Transverse colon (tissue), 4 donors: Measurements from ENCODE around the gene CES4A. TPM values are rescaled to one million over a fixed set of nuclear protein-coding genes. Genes with fewer than 3 reads are reported as not detected.

ENCODE experiments used
- DNase-seq: peaks from one replicate; pipeline ENCODE4 v3.0.0-alpha.2; 2019
- H3K27ac ChIP-seq, 4 donors: fragments of 200-600 bp; sonication (generic); 2 replicates each; pipeline ENCODE4 v1.5.1; 2016 to 2018; ENCODE audit warnings: inconsistent platforms in 4 of 4
- H3K27me3 ChIP-seq: fragments of 200-600 bp; sonication (generic); 2 replicates; pipeline ENCODE4 v1.5.1; 2017; ENCODE audit warnings: inconsistent platforms
- H3K36me3 ChIP-seq, 4 donors: fragments of 200-600 bp; sonication (generic); 2 replicates each; pipeline ENCODE4 v1.5.1; 2017 to 2019; ENCODE audit warnings: inconsistent platforms in 4 of 4
- H3K4me1 ChIP-seq, 4 donors: fragments of 200-600 bp; sonication (generic); 2 replicates each; pipeline ENCODE4 v1.5.1; 2017 to 2020; ENCODE audit warnings: inconsistent platforms in 4 of 4
- H3K4me3 ChIP-seq, 4 donors: fragments of 200-600 bp; sonication (generic); 1 replicate in 1 of 4; 2 replicates in 3 of 4; pipeline versions ENCODE4 v1.5.1 to v1.6.1; 2017 to 2019; ENCODE audit warnings: inconsistent platforms in 4 of 4
- H3K9me3 ChIP-seq, 2 donors: fragments of 200-600 bp; sonication (generic); 2 replicates each; pipeline ENCODE4 v1.5.1; 2017 to 2019; ENCODE audit warnings: inconsistent platforms in 2 of 2
- EP300 ChIP-seq: sonication (generic); formaldehyde crosslinking; IDR thresholded peaks from one replicate; pipeline ENCODE4 v1.6.1; 2017; ENCODE audit warnings: antibody characterized with exemption, low read depth
- POLR2A ChIP-seq: fragments of 450-650 bp; IDR thresholded peaks from one replicate; pipeline ENCODE4 v1.6.1; 2016; ENCODE audit warnings: antibody characterized with exemption, mild to moderate bottlenecking, moderate library complexity
- POLR2AphosphoS5 ChIP-seq, 3 donors: sonication (generic); formaldehyde crosslinking; IDR thresholded peaks; one replicate each; pipeline ENCODE4 v1.6.1; 2016; ENCODE audit warnings: antibody characterized with exemption in 3 of 3
- WGBS, 2 donors: methylation state at CpG; one replicate each; pipeline ENCODE4 v1.1.5; 2018; ENCODE audit warnings: low coverage in 1 of 2; 5-methylcytosine and 5-hydroxymethylcytosine counted together
- in situ Hi-C, 4 donors: fragments of 200-750 bp; cut with MboI; loops; one replicate each; pipeline versions ENCODE4 v1.15.0 to v1.15.1; 2017; ENCODE audit warnings: low sequenced_read_pairs in 3 of 4, low pct_ligation_motif_present in 1 of 4, low pct_unique_long_range_greater_than_20kb in 1 of 4
- intact Hi-C: fragments of 100-400 bp; cut with DNase I; formaldehyde crosslinking; loops from one replicate; pipeline ENCODE4 v1.15.1; 2023; ENCODE audit warnings: low total_unique reads
- total RNA-seq, 4 donors: library from RNA; depleted of rRNA; stranded (reverse); fragments of >200 nt; gene quantifications; one replicate each; pipeline ENCODE4 v1.1.0, GENCODE V29; 2016
- TF ChIP-seq, protein P1 (sequence below), 5 experiments: fragments of 200-600 bp in 3 of 5; fragments of 450-650 bp in 2 of 5; sonication (generic) in 3 of 5; IDR thresholded peaks; 1 replicate in 2 of 5; 2 replicates in 3 of 5; pipeline ENCODE4 v1.5.1; 2016 to 2017; ENCODE audit warnings: antibody characterized with exemption in 5 of 5, inconsistent platforms in 3 of 5, mild to moderate bottlenecking in 2 of 5, moderate library complexity in 1 of 5

Gene CES4A
- total RNA-seq, 4 donors from 2014 or later = 9.7 to 24.7 (median 15.7) TPM

DNA sequence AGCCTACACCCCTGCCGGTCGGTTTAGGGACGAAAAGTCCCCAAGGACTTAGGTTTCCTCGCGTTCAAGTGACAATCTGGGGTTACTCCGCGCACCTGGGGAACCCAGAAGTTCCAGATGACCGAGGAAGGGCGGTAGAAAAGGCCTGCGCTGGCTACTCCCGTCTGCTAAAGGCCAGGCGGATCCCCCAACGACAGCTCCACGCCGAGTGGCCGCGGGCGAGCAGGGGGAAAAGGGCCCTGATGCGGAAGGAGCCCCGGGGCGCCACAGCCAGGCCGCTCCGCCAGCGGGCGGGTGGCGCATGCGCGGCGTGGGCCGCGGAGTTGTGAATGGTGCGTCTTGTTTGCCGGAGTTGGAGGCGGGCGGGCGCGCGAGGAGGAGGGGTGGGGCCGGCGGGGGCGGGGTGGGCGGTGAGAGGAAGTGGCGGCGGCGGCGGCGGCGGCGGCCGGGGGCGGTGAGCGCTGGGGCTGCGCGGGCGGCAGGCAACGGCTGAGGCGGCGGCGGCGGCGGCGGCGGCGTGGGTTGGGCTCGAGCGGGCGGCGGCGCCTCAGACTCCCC is 40.4 kb downstream of the CES4A start, which contains the start of gene CBFB:
CBFB (plus strand) TSS at position 454 of the 558 bp plus-strand sequence. CDS start 259 bp downstream, outside the sequence.
- peak within 1 kb of the TSS; percentile 97 to 100 (median 99) for H3K27ac ChIP-seq
- 1% methylated on average over 16 of the region's 69 CpGs; no CpG with 5 or more reads in 1 of the 2 donors for WGBS, 2 donors
- TF ChIP-seq, protein P1, sequence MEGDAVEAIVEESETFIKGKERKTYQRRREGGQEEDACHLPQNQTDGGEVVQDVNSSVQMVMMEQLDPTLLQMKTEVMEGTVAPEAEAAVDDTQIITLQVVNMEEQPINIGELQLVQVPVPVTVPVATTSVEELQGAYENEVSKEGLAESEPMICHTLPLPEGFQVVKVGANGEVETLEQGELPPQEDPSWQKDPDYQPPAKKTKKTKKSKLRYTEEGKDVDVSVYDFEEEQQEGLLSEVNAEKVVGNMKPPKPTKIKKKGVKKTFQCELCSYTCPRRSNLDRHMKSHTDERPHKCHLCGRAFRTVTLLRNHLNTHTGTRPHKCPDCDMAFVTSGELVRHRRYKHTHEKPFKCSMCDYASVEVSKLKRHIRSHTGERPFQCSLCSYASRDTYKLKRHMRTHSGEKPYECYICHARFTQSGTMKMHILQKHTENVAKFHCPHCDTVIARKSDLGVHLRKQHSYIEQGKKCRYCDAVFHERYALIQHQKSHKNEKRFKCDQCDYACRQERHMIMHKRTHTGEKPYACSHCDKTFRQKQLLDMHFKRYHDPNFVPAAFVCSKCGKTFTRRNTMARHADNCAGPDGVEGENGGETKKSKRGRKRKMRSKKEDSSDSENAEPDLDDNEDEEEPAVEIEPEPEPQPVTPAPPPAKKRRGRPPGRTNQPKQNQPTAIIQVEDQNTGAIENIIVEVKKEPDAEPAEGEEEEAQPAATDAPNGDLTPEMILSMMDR (IDR thresholded peaks at IDR 0.05) = peak in 3 of 5 experiments; percentile 17 to 56 (median 47)
- peak; percentile 90 for TF ChIP-seq POLR2A
- no peak for TF ChIP-seq EP300
- peak; percentile 71 to 91 (median 90) for TF ChIP-seq POLR2AphosphoS5 (IDR thresholded peaks at IDR 0.05)
- no peaks in the 10 kb centered on the region for H3K9me3 ChIP-seq
- peaks cover 8 to 34% (median 18%) of the 10 kb centered on the region in 4 donors for H3K4me1 ChIP-seq
- no peaks in the 10 kb centered on the region for H3K36me3 ChIP-seq
- peak; percentile 93 for DNase-seq
- intact Hi-C loops (no loop called here), in situ Hi-C loops (no loop called here)
- H3K4me3 ChIP-seq = peak within 1 kb of the TSS; percentile 83 to 99 (median 94)
- no peaks in the 10 kb centered on the region for H3K27me3 ChIP-seq

- Histone ChIP-seq H3K9me3 (no peaks in the 10 kb centered on the region), H3K36me3 (no peaks in the 10 kb centered on the region), H3K27ac (peak overlapping the region; percentile 97 to 100 (median 99)), H3K27me3 (no peaks in the 10 kb centered on the region), H3K4me3 (peak overlapping the region; percentile 83 to 99 (median 94)), H3K4me1 (peaks cover 8 to 34% (median 18%) of the 10 kb centered on the region in 4 donors)
- TF ChIP-seq POLR2A (peak; percentile 53), POLR2AphosphoS5 (IDR thresholded peaks at IDR 0.05) (peak; percentile 11 to 43 (median 33))
- TF ChIP-seq, protein P1 (IDR thresholded peaks at IDR 0.05) = no peak
- in situ Hi-C loops = no loop called here
- WGBS, 2 donors = 0% methylated on average over 60 of the region's 123 CpGs; no CpG with 5 or more reads in 1 of the 2 donors
- DNase-seq = peak; percentile 69
- intact Hi-C loops = no loop called here
Observed at GRCh38 chr16:67029254-67030096, 41.1 kb downstream of the CES4A start.

DNA sequence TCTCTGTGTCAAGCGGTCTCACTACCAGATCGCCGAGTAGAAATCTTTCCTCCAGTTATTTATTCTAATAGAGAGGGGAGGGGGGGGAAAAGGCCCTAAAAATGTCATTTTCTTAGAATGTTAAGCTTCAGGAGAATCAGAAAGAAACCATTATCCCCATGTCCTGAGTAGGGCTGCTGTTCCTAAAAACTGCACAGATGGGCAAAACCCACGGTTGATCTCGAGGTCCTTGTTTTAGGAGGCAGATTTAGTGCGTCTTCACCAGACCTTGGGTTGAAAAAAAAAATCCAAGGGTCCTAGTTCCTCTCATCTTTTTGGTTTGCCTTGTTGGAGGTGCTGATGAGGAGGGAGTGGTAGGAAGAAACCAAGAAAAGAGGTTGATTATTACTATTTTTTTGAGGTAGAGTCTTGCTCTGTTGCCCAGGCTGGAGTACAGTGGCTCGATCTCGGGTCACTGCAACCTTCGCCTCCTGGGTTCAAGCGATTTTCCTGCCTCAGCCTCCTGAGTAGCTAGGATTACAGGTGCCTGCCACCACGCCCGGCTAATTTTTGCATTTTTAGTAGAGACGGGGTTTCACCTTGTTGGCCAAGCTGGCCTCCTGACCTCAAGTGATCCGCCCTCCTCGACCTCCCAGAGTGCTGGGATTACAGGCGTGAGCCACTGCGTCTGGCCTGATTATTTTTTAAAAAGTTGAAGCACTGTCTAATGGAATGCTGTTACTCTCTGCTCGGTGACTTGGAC is 42.0 kb downstream of the CES4A start:
- Histone ChIP-seq H3K36me3 (no peaks in the 10 kb centered on the region), H3K4me3 (peak overlapping the region; percentile 83 to 99 (median 94)), H3K9me3 (no peaks in the 10 kb centered on the region), H3K4me1 (peaks cover 8 to 38% (median 19%) of the 10 kb centered on the region in 4 donors), H3K27me3 (no peaks in the 10 kb centered on the region), H3K27ac (peak overlapping the region; percentile 97 to 100 (median 99))
- intact Hi-C loops (no loop called here), in situ Hi-C loops (no loop called here)
- DNase-seq = no peak
- TF ChIP-seq POLR2AphosphoS5 (IDR thresholded peaks at IDR 0.05) (no peak), EP300 (no peak), POLR2A (no peak)
- TF ChIP-seq, protein P1 (IDR thresholded peaks at IDR 0.05) = no peak
- 39 to 50% methylated on average over 6 to 18 of the region's 18 CpGs for WGBS, 2 donors
